ENCODE measurements around the gene PPIE. TPM values are rescaled to one million over a fixed set of nuclear protein-coding genes. Genes with fewer than 3 reads are reported as not detected.

The PPIE gene
- polyA plus RNA-seq, 1 donor (not counting 4 experiments of a cell fraction or from before 2014, with no cell fraction given): 60.6 TPM

DNA sequence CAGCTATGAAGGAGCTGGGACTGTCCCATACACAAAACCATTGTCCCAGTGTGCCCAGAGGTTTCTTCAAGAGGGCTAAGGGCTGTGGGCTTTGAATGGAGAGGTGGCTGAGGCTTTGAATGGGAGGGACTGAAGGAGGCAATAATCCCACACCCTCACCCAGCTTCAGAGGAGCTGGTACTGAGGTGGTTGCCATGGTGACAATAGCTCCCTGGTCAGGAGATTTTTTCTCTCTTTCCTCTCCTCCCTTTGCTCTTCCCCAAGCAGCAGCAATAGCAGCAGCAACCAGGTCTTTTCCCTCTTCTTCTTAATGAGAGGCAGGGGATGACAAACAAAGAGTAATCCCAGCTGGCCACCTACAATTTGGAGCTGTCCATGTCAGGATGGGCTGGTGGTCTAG, 49.0 kb upstream of the PPIE start:
- DNase-seq (ENCODE audit: low read depth, low spot score) (no peak), FAIRE-seq (no peak)
- H3K36me3 ChIP-seq (ENCODE audit: control insufficient read depth in 2 of 2, extremely low read depth in 1 of 2, insufficient read depth in 2 of 2, low read length in 2 of 2): no peaks in the 10 kb centered on the region
- H4K20me1 ChIP-seq (ENCODE audit: control insufficient read depth, extremely low read depth, insufficient read depth, low read length): no peaks in the 10 kb centered on the region
- no peaks in the 10 kb centered on the region for H3K9me1 ChIP-seq (ENCODE audit: control insufficient read depth, extremely low read depth, insufficient read depth, low read length)
- H3K27me3 ChIP-seq (ENCODE audit: control insufficient read depth, extremely low read depth, insufficient read depth, low read length): peaks cover 65% of the 10 kb centered on the region
- no peak overlapping the region for H3K4me2 ChIP-seq (ENCODE audit: control insufficient read depth, extremely low read depth, insufficient read depth, low read depth, low read length)
- no peaks in the 10 kb centered on the region for H3K9me3 ChIP-seq (ENCODE audit: control insufficient read depth, low read depth, low read length)
- H3K9ac ChIP-seq (ENCODE audit: control insufficient read depth, extremely low read depth, insufficient read depth, low read length): no peak overlapping the region
- H3K4me1 ChIP-seq (ENCODE audit: control insufficient read depth, extremely low read depth, insufficient read depth, low read length): peaks cover 8% of the 10 kb centered on the region
- H2AFZ ChIP-seq (ENCODE audit: control insufficient read depth, low read length): no peak overlapping the region
- dilution Hi-C loops (cut with MboI; ENCODE audit: extremely low pct_ligation_motif_present, low sequenced_read_pairs): no loop called here
- TF ChIP-seq, protein P1, sequence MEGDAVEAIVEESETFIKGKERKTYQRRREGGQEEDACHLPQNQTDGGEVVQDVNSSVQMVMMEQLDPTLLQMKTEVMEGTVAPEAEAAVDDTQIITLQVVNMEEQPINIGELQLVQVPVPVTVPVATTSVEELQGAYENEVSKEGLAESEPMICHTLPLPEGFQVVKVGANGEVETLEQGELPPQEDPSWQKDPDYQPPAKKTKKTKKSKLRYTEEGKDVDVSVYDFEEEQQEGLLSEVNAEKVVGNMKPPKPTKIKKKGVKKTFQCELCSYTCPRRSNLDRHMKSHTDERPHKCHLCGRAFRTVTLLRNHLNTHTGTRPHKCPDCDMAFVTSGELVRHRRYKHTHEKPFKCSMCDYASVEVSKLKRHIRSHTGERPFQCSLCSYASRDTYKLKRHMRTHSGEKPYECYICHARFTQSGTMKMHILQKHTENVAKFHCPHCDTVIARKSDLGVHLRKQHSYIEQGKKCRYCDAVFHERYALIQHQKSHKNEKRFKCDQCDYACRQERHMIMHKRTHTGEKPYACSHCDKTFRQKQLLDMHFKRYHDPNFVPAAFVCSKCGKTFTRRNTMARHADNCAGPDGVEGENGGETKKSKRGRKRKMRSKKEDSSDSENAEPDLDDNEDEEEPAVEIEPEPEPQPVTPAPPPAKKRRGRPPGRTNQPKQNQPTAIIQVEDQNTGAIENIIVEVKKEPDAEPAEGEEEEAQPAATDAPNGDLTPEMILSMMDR (optimal IDR thresholded peaks at IDR 0.05 in 1 of 3, IDR thresholded peaks at IDR 0.05 in 1 of 3, conservative IDR thresholded peaks at IDR 0.05 in 1 of 3; ENCODE audit: extremely low read depth in 1 of 3, insufficient read depth in 2 of 3, low read length in 3 of 3): no peak
- TF ChIP-seq EZH2 (IDR thresholded peaks at IDR 0.05; ENCODE audit: low read length): no peak
- no peaks in the 10 kb centered on the region for H3K79me2 ChIP-seq (ENCODE audit: control insufficient read depth, insufficient read depth, low read length)
- H3K4me3 ChIP-seq (ENCODE audit: control insufficient read depth in 2 of 3, extremely low read depth in 1 of 3, insufficient read depth in 2 of 3, low read depth in 1 of 3, low read length in 3 of 3): no peak overlapping the region
- H3K27ac ChIP-seq (ENCODE audit: control insufficient read depth, insufficient read depth, low read length): no peak overlapping the region

GRCh38 chr1:39690225-39690624, 48.5 kb upstream of the PPIE start:
- Histone ChIP-seq H3K4me1 (ENCODE audit: control insufficient read depth, extremely low read depth, insufficient read depth, low read length) (peaks cover 8% of the 10 kb centered on the region), H2AFZ (ENCODE audit: control insufficient read depth, low read length) (no peak overlapping the region), H3K9me1 (ENCODE audit: control insufficient read depth, extremely low read depth, insufficient read depth, low read length) (no peaks in the 10 kb centered on the region), H4K20me1 (ENCODE audit: control insufficient read depth, extremely low read depth, insufficient read depth, low read length) (no peaks in the 10 kb centered on the region), H3K4me3 (ENCODE audit: control insufficient read depth in 2 of 3, extremely low read depth in 1 of 3, insufficient read depth in 2 of 3, low read depth in 1 of 3, low read length in 3 of 3) (no peak overlapping the region), H3K9me3 (ENCODE audit: control insufficient read depth, low read depth, low read length) (no peaks in the 10 kb centered on the region), H3K27ac (ENCODE audit: control insufficient read depth, insufficient read depth, low read length) (no peak overlapping the region), H3K9ac (ENCODE audit: control insufficient read depth, extremely low read depth, insufficient read depth, low read length) (no peak overlapping the region), H3K4me2 (ENCODE audit: control insufficient read depth, extremely low read depth, insufficient read depth, low read depth, low read length) (no peak overlapping the region), H3K36me3 (ENCODE audit: control insufficient read depth in 2 of 2, extremely low read depth in 1 of 2, insufficient read depth in 2 of 2, low read length in 2 of 2) (no peaks in the 10 kb centered on the region), H3K27me3 (ENCODE audit: control insufficient read depth, extremely low read depth, insufficient read depth, low read length) (peaks cover 66% of the 10 kb centered on the region), H3K79me2 (ENCODE audit: control insufficient read depth, insufficient read depth, low read length) (no peaks in the 10 kb centered on the region)
- DNase-seq (ENCODE audit: low read depth, low spot score) (no peak), FAIRE-seq (no peak)
- TF ChIP-seq, protein P1 (optimal IDR thresholded peaks at IDR 0.05 in 1 of 3, IDR thresholded peaks at IDR 0.05 in 1 of 3, conservative IDR thresholded peaks at IDR 0.05 in 1 of 3; ENCODE audit: extremely low read depth in 1 of 3, insufficient read depth in 2 of 3, low read length in 3 of 3): no peak
- no peak for TF ChIP-seq EZH2 (IDR thresholded peaks at IDR 0.05; ENCODE audit: low read length)
- dilution Hi-C loops (cut with MboI; ENCODE audit: extremely low pct_ligation_motif_present, low sequenced_read_pairs): no loop called here
